Spleen (tissue), 11 donors: Measurements from ENCODE around the gene DENND1B. TPM values are rescaled to one million over a fixed set of nuclear protein-coding genes. Genes with fewer than 3 reads are reported as not detected.
"Not testable (repeated sequence)": the region's sequence is repeated elsewhere in the genome, so short reads cannot be mapped to it uniquely, and the experiment has no call there.

Source experiments
- DNase-seq: peaks from one replicate; pipeline ENCODE4 v3.0.0-alpha.2; 2020
- H3K27ac ChIP-seq, 8 donors: fragments of 200-600 bp; sonication (generic) in 7 of 8; 1 replicate in 4 of 8; 2 replicates in 4 of 8; pipeline versions ENCODE4 v1.5.0 to v1.8.0; 2016 to 2021; ENCODE audit warnings: inconsistent platforms in 4 of 8, mild to moderate bottlenecking in 4 of 8, moderate library complexity in 1 of 8
- H3K27me3 ChIP-seq, 7 donors: fragments of 200-600 bp; sonication (generic) in 6 of 7; replicated peaks in 1 of 7; 1 replicate in 4 of 7; 2 replicates in 3 of 7; pipeline versions ENCODE4 v1.5.0 to v1.8.0; 2016 to 2021; ENCODE audit warnings: inconsistent platforms in 3 of 7, mild to moderate bottlenecking in 1 of 7
- H3K36me3 ChIP-seq, 6 donors: fragments of 200-600 bp; sonication (generic) in 5 of 6; 1 replicate in 4 of 6; 2 replicates in 2 of 6; pipeline versions ENCODE4 v1.5.0 to v1.8.0; 2016 to 2021; ENCODE audit warnings: inconsistent platforms in 2 of 6
- H3K4me1 ChIP-seq, 6 donors: fragments of 200-600 bp; sonication (generic) in 5 of 6; 1 replicate in 3 of 6; 2 replicates in 3 of 6; pipeline versions ENCODE4 v1.5.0 to v1.8.0; 2016 to 2021; ENCODE audit warnings: inconsistent platforms in 3 of 6
- H3K4me3 ChIP-seq, 8 donors: fragments of 200-600 bp; sonication (generic) in 7 of 8; 1 replicate in 4 of 8; 2 replicates in 4 of 8; pipeline versions ENCODE4 v1.5.0 to v1.8.0; 2016 to 2021; ENCODE audit warnings: inconsistent platforms in 4 of 8, mild to moderate bottlenecking in 4 of 8, moderate library complexity in 2 of 8
- H3K9me3 ChIP-seq, 8 donors: fragments of 200-600 bp; sonication (generic) in 7 of 8; 1 replicate in 4 of 8; 2 replicates in 4 of 8; pipeline versions ENCODE4 v1.5.0 to v1.8.0; 2016 to 2021; ENCODE audit warnings: inconsistent platforms in 4 of 8
- POLR2A ChIP-seq, 3 donors: fragments of 450-650 bp; IDR thresholded peaks; one replicate each; pipeline ENCODE4 v1.5.1; 2017; ENCODE audit warnings: antibody characterized with exemption in 3 of 3, mild to moderate bottlenecking in 1 of 3
- POLR2AphosphoS5 ChIP-seq, 3 donors: sonication (generic); formaldehyde crosslinking; IDR thresholded peaks; one replicate each; pipeline ENCODE4 v1.5.1; 2017; ENCODE audit warnings: antibody characterized with exemption in 3 of 3
- WGBS, 5 donors: extraction: QIAGEN DNeasy Blood & Tissue Kit in 3 of 5; methylation state at CpG; one replicate each; pipeline versions ENCODE4 v1.1.5 to v1.1.7; 2013 to 2018; 5-methylcytosine and 5-hydroxymethylcytosine counted together
- intact Hi-C: fragments of 100-400 bp; cut with DNase I; formaldehyde crosslinking; loops from one replicate; pipeline ENCODE4 v1.15.0; 2023; ENCODE audit warnings: low total_unique reads
- polyA plus RNA-seq, 3 donors: library from polyadenylated mRNA; stranded (reverse); fragments of 200-250 nt; gene quantifications; one replicate each; pipeline ENCODE4 v1.2.1, GENCODE V29; 2013
- total RNA-seq, 7 donors: library from RNA; depleted of rRNA in 3 of 7; stranded (reverse); fragments of >200 nt in 3 of 7; fragmentation: NEBNext Ultra II Directional in 4 of 7; extraction: Animal tissue kit (Norgen Biotek cat#: 25700) in 4 of 7; gene quantifications; one replicate each; pipeline versions ENCODE4 v1.1.0 to v1.2.1, GENCODE V29; 2016 to 2021
- TF ChIP-seq, protein P1 (sequence below), 11 experiments: fragments of 200-600 bp in 7 of 11; fragments of 450-650 bp in 4 of 11; sonication (generic) in 4 of 11; IDR thresholded peaks in 8 of 11; conservative IDR thresholded peaks in 3 of 11; 1 replicate in 7 of 11; 2 replicates in 4 of 11; pipeline versions ENCODE4 v1.4.0 to v1.8.0; 2016 to 2021; ENCODE audit warnings: antibody characterized with exemption in 11 of 11, inconsistent platforms in 4 of 11, mild to moderate bottlenecking in 1 of 11
- donor health status: healthy with polysubstance abuse.
- donor health status: DM: no; HTN: no; CAD: no; lungs with moderate emphysema.
- donor health status: DM: no; HTN: no; CAD: no.
- donor health status: Bipolar disorder and iron deficiency.
- donor health status: healthy.
- donor health status: DM: no; HTN: no; CAD: no.
- donor health status: DM: yes; HTN: yes; CAD: no.

Gene DENND1B
- total and polyA plus RNA-seq, 10 donors: 2.8 to 31.8 (median 19.6) TPM

DNA sequence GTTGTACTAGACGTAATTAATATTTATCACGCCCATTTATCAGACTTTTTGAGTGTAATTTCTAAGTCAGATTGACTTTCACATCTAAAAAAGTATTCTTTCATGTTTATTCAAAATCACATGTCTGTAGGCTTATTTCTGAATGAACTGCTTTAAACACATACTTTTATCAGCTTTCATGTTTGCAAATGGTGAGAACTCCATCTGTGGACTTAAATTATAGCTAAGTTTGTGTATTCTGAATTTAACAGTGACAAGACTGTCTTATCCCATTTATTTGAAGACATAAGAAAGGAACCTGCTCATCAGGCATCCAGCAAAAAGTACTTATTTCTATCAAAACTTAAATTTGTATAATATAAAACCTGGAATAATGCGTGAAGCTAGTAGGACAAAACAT lies 69.3 kb downstream of the DENND1B start:
- Histone ChIP-seq H3K27me3 (no peaks in the 10 kb centered on the region), H3K9me3 (peaks cover 0 to 8% (median 4%) of the 10 kb centered on the region in 8 donors), H3K4me1 (no peaks in the 10 kb centered on the region), H3K4me3 (no peak overlapping the region), H3K27ac (no peak overlapping the region), H3K36me3 (no peaks in the 10 kb centered on the region)
- TF ChIP-seq POLR2A (IDR thresholded peaks at IDR 0.05) (no peak), POLR2AphosphoS5 (IDR thresholded peaks at IDR 0.05) (no peak)
- TF ChIP-seq, protein P1, sequence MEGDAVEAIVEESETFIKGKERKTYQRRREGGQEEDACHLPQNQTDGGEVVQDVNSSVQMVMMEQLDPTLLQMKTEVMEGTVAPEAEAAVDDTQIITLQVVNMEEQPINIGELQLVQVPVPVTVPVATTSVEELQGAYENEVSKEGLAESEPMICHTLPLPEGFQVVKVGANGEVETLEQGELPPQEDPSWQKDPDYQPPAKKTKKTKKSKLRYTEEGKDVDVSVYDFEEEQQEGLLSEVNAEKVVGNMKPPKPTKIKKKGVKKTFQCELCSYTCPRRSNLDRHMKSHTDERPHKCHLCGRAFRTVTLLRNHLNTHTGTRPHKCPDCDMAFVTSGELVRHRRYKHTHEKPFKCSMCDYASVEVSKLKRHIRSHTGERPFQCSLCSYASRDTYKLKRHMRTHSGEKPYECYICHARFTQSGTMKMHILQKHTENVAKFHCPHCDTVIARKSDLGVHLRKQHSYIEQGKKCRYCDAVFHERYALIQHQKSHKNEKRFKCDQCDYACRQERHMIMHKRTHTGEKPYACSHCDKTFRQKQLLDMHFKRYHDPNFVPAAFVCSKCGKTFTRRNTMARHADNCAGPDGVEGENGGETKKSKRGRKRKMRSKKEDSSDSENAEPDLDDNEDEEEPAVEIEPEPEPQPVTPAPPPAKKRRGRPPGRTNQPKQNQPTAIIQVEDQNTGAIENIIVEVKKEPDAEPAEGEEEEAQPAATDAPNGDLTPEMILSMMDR (IDR thresholded peaks at IDR 0.05 in 8 of 11, conservative IDR thresholded peaks at IDR 0.05 in 3 of 11): no peak
- 95 to 98% (median 95%) methylated on average over 3 of the region's 3 CpGs for WGBS, 5 donors
- intact Hi-C loops: no loop called here
- no peak for DNase-seq

DNA sequence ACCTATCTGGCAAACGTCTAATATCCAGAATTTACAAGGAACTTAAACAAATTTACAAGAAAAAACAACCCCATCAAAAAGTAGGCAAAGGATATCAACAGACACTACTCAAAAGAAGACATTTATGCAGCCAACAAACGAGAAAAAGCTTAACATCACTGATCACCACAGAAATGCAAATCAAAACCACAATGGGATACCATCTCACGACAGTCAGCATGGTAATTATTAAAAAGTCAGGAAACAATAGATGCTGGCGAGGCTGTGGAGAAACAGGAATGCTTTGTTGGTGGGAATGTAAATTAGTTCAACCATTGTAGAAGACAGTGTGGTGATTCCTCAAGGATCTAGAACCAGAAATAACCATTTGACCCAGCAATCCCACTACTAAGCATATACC lies 74.6 kb downstream of the DENND1B start:
- H3K27ac ChIP-seq, DNase-seq, intact Hi-C loops, H3K4me1 ChIP-seq, H3K4me3 ChIP-seq, H3K36me3 ChIP-seq, H3K27me3 ChIP-seq: not testable (repeated sequence)
- peaks cover 0 to 18% (median 10%) of the 10 kb centered on the region in 8 donors for H3K9me3 ChIP-seq
- WGBS, 5 donors: 78 to 91% (median 83%) methylated on average over 4 of the region's 4 CpGs

DNA sequence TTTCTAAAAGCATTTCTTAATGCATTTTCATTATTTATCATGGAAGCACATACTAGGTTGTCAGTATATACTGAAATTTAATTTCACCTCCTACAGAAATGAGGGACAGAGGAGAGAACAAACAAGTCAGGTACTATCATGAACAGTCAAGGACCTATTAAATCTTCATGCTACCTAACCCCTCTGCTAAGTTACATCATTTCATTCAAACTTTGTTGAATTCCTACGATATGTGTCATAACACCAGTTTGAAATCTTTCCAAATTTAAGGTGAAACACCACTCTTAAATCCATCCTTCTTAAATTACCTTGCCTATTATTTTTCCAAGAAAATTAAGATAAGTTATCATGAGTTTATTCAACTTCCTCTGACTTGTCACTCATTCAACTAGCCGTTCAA lies 78.9 kb downstream of the DENND1B start:
- intact Hi-C loops: no loop called here
- WGBS, 5 donors: 64 to 82% (median 77%) methylated on average over 2 of the region's 2 CpGs
- H3K36me3 ChIP-seq: no peaks in the 10 kb centered on the region
- peaks cover 0 to 16% (median 10%) of the 10 kb centered on the region in 8 donors for H3K9me3 ChIP-seq
- TF ChIP-seq, protein P1 (IDR thresholded peaks at IDR 0.05 in 8 of 11, conservative IDR thresholded peaks at IDR 0.05 in 3 of 11): no peak
- TF ChIP-seq POLR2AphosphoS5 (IDR thresholded peaks at IDR 0.05) (no peak), POLR2A (IDR thresholded peaks at IDR 0.05) (no peak)
- DNase-seq: no peak
- H3K27ac ChIP-seq: no peak overlapping the region
- H3K4me1 ChIP-seq: peaks cover 0 to 33% (median 4%) of the 10 kb centered on the region in 6 donors
- H3K4me3 ChIP-seq: no peak overlapping the region
- no peaks in the 10 kb centered on the region for H3K27me3 ChIP-seq

DNA sequence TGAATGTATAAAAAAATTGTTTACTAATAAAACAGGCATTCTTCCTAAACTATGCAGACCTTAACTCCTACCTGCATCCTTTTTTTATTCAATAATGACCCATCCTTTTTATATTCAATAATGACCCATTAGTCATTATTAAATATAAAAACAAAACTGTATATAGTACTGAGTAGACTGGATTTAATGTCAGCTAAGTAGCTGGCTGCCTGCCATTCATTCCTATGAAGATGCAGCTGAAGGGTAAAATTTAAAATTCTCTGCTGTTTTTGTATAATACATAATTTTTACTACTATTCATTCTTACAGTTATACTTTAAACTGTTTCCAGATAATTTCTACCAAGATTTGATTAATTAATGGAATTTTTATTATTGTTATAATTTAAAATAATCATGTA lies 79.3 kb downstream of the DENND1B start:
- intact Hi-C loops: no loop called here
- no peak for DNase-seq

More for the DNA sequence above, 79.3 kb downstream of the DENND1B start:
- Histone ChIP-seq H3K4me1 (peaks cover 0 to 33% (median 4%) of the 10 kb centered on the region in 6 donors), H3K27ac (no peak overlapping the region), H3K9me3 (peaks cover 0 to 12% (median 7%) of the 10 kb centered on the region in 8 donors), H3K36me3 (no peaks in the 10 kb centered on the region), H3K27me3 (no peaks in the 10 kb centered on the region), H3K4me3 (no peak overlapping the region)
- TF ChIP-seq POLR2AphosphoS5 (IDR thresholded peaks at IDR 0.05) (no peak), POLR2A (IDR thresholded peaks at IDR 0.05) (no peak)
- TF ChIP-seq, protein P1 (IDR thresholded peaks at IDR 0.05 in 8 of 11, conservative IDR thresholded peaks at IDR 0.05 in 3 of 11): no peak
